ENCODE data around the gene MRPL24. TPM values are rescaled to one million over a fixed set of nuclear protein-coding genes. Genes with fewer than 3 reads are reported as not detected.

Gene MRPL24
- total RNA-seq, 1 donor from 2014 or later: 65.8 TPM

- TF ChIP-seq CTCF (IDR thresholded peaks at IDR 0.05): no peak
- DNase-seq (no peak), ATAC-seq (ENCODE audit: low read depth) (no peak)
- Mint-ChIP-seq H3K4me3 (no peak overlapping the region), H3K4me1 (peaks cover 15% of the 10 kb centered on the region), H3K27ac (no peak overlapping the region), H3K36me3 (ENCODE audit: low read depth) (peaks cover 63% of the 10 kb centered on the region), H3K27me3 (no peaks in the 10 kb centered on the region), H3K9me3 (no peaks in the 10 kb centered on the region)
- intact Hi-C loops (cut with micrococcal nuclease): no loop called here
- ChIA-PET CTCF (interaction anchor here (0.5 kb wide), 1 partner anchor 213 kb away, joined by 3 read pairs; no protein-coding TSS in a partner anchor), POLR2A (interaction anchor here (0.6 kb wide), 1 partner anchor 253 kb away, joined by 4 read pairs; no protein-coding TSS in a partner anchor)
These were observed 6.8 kb downstream of the MRPL24 start for GRCh38 chr1:156733989-156734584.

GRCh38 chr1:156728599-156729462 lies 12.1 kb downstream of the MRPL24 start, which contains the start of gene ISG20L2:
Gene ISG20L2 (minus strand): TSS chr1:156728766. CDS start chr1:156727652, 1,114 bp downstream.
- no peak for TF ChIP-seq CTCF (IDR thresholded peaks at IDR 0.05)
- ChIA-PET CTCF (interaction anchor here (1.0 to 6.5 kb wide), 3 partner anchors 23 to 40 kb away, joined by 4 to 182 read pairs (median 7); partner anchors contain the start of genes HDGF and PRCC), POLR2A (interaction anchor here (0.7 to 7.4 kb wide), 25 partner anchors 10 to 1324 kb away, joined by 3 to 153 read pairs (median 4); partner anchors contain the start of genes ARHGEF2, CRABP2, HDGF and MRPL24)
- intact Hi-C loops (cut with micrococcal nuclease): loop anchor here (1.0 to 2.0 kb wide), 5 partner anchors 12 to 272 kb away; partner anchors contain the start of genes HDGF, MRPL24 and PRCC
- Mint-ChIP-seq H3K27ac (peak within 1 kb of the TSS; percentile 93), H3K27me3 (no peaks in the 10 kb centered on the region), H3K36me3 (ENCODE audit: low read depth) (peaks cover 47% of the 10 kb centered on the region), H3K4me1 (peaks cover 25% of the 10 kb centered on the region), H3K4me3 (no peak within 1 kb of the TSS), H3K9me3 (no peaks in the 10 kb centered on the region)
- ATAC-seq (ENCODE audit: low read depth): peak; percentile 91
- peak; percentile 83 for DNase-seq

GRCh38 chr1:156727926-156728598 lies 12.8 kb downstream of the MRPL24 start, which contains the start of gene METTL25B:
Gene METTL25B (plus strand): TSS chr1:156728469. CDS start chr1:156729105, 636 bp downstream.
- ChIA-PET CTCF (interaction anchor here (1.0 to 6.5 kb wide), 5 partner anchors 17 to 104 kb away, joined by 4 to 182 read pairs (median 7); partner anchors contain the start of genes HDGF and PRCC), POLR2A (interaction anchor here (0.6 to 7.4 kb wide), 26 partner anchors 11 to 1323 kb away, joined by 3 to 153 read pairs (median 4); partner anchors contain the start of genes ARHGEF2, CRABP2, HDGF and MRPL24)
- peak within 1 kb of the TSS; percentile 93 for H3K27ac Mint-ChIP-seq
- H3K27me3 Mint-ChIP-seq: no peaks in the 10 kb centered on the region
- TF ChIP-seq CTCF (IDR thresholded peaks at IDR 0.05): no peak
- DNase-seq: peak; percentile 77
- ATAC-seq (ENCODE audit: low read depth): peak; percentile 64
- no peaks in the 10 kb centered on the region for H3K9me3 Mint-ChIP-seq
- peaks cover 47% of the 10 kb centered on the region for H3K36me3 Mint-ChIP-seq (ENCODE audit: low read depth)
- H3K4me1 Mint-ChIP-seq: peaks cover 25% of the 10 kb centered on the region
- no peak within 1 kb of the TSS for H3K4me3 Mint-ChIP-seq
- intact Hi-C loops (cut with micrococcal nuclease): loop anchor here (1.0 to 2.0 kb wide), 5 partner anchors 13 to 271 kb away; partner anchors contain the start of genes HDGF, MRPL24 and PRCC

- intact Hi-C loops (cut with micrococcal nuclease): no loop called here
- CTCF ChIA-PET: interaction anchor here (1.2 to 6.5 kb wide), 11 partner anchors 16 to 132 kb away, joined by 3 to 182 read pairs (median 13); partner anchors contain the start of genes HDGF, INSRR, NES and NTRK1
- ATAC-seq (ENCODE audit: low read depth) (no peak), DNase-seq (no peak)
- Mint-ChIP-seq H3K4me1 (peaks cover 25% of the 10 kb centered on the region), H3K27me3 (no peaks in the 10 kb centered on the region), H3K27ac (peak overlapping the region; percentile 93), H3K4me3 (no peak overlapping the region), H3K9me3 (no peaks in the 10 kb centered on the region), H3K36me3 (ENCODE audit: low read depth) (peaks cover 45% of the 10 kb centered on the region)
- POLR2A ChIA-PET: interaction anchor here (0.6 to 7.4 kb wide), 10 partner anchors 8 to 226 kb away, joined by 3 to 153 read pairs (median 7); partner anchors contain the start of genes HDGF, MRPL24 and PRCC
- TF ChIP-seq CTCF (IDR thresholded peaks at IDR 0.05): no peak
These were observed 13.4 kb downstream of the MRPL24 start for GRCh38 chr1:156727492-156727891.

All from activated B cell treated with CpG ODN at 0.5 μM for 24 hours (primary cell).